NCI-H510A treated with DMSO at 0.1 percent for 48 hours (cell line): ENCODE results near the gene OSBP.
A peak's percentile ranks its signal among the peaks of the same experiment; 100 is the strongest.
"Not testable (repeated sequence)": the region's sequence is repeated elsewhere in the genome, so short reads cannot be mapped to it uniquely, and the experiment has no call there.

Source experiments
- DNase-seq: peaks from one replicate; lab custom pipeline; 2025; lab: John Stamatoyannopoulos, UW

Gene OSBP

GRCh38 chr11:59553323-59553722 lies 62.3 kb downstream of the OSBP start:
- DNase-seq: no peak

- no peak for DNase-seq
Observed at GRCh38 chr11:59552844-59553243, 62.7 kb downstream of the OSBP start.

- peak; percentile 59 for DNase-seq
Observed at GRCh38 chr11:59551659-59552521, 63.7 kb downstream of the OSBP start.

GRCh38 chr11:59550842-59551658 lies 64.5 kb downstream of the OSBP start:
- peak; percentile 86 for DNase-seq

- DNase-seq: peak; percentile 95
Observed at GRCh38 chr11:59550368-59550841, 65.2 kb downstream of the OSBP start.

DNA sequence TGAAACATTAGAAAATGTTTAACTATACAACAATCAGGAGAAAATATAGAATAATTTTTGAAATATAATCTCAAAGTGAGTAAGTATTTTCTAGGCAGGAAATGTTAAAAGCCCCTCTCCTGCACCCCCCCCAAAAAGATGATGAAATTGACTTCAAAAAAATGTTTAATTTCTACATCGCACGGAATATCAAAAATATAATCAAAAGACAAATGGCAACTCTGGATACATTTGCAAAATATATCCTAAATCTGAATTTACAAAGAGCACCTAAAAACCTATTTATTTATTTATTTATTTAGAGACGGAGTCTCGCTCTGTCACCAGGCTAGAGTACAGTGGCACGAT lies 67.3 kb downstream of the OSBP start:
- DNase-seq: no peak

DNA sequence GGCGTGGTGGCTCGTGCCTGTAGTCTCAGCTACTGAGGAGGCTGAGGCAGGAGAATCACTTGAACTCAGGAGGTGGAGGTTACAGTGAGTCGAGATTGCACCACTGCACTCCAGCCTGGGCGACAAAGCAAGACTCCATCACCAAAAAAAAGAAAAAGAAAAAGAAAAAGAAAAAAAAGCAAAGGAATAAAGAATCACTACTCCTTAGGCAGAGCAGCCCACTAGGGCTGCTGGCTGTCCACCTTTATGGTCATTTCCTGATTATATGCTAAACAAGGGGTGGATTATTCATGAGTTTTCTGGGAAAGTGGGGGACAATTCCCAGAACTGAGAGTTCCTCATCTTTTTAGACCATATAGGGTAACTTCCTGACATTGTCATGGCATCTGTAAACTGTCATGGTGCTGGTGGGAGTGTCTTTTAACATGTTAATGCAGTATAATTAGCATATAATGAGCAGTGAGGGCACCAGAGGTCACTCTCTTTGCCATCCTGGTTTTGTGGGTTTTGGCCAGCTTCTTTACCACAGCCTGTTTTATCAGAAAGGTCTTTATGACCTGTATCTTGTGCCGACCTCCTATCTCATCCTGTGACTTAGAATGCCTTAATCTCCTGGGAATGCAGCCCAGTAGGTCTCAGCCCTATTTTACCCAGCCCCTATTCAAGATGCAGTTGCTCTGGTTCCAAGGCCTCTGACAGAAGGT lies 67.8 kb downstream of the OSBP start:
- DNase-seq: not testable (repeated sequence)

GRCh38 chr11:59545179-59546020 lies 70.2 kb downstream of the OSBP start:
- no peak for DNase-seq

- no peak for DNase-seq
Observed at GRCh38 chr11:59544869-59545178, 70.8 kb downstream of the OSBP start.

GRCh38 chr11:59543713-59544112 lies 71.9 kb downstream of the OSBP start:
- not testable (repeated sequence) for DNase-seq

GRCh38 chr11:59542142-59542810 lies 73.3 kb downstream of the OSBP start:
- DNase-seq: no peak

DNA sequence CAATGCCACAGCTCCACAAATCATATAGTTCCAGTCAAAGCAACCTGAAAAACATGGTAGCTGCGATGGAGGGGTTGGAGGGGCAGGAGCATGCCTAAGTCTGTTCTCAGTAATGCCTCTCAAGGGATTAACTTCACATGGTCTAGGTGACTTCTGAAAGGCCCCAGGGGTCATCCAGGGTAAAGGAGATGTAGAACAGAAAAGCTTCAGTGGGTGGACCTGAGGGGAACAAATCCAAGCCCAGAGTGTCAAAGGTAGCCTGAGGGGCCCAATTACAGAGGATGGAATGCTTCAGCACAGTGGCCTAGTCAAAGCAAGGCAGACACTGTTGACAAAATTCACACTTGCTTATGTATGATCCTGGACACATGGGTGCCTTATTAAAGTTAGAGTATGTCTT lies 80.9 kb downstream of the OSBP start:
- DNase-seq: no peak

GRCh38 chr11:59532620-59533019 lies 83.0 kb downstream of the OSBP start:
- DNase-seq: no peak

GRCh38 chr11:59528711-59529110 lies 86.9 kb downstream of the OSBP start:
- DNase-seq: no peak
